ENCODE data around the gene GAB1.

GAB1 gene

GRCh38 chr4:143473334-143474126 lies 136.9 kb downstream of the GAB1 start:
- H3K4me3 ChIP-seq (IDR thresholded peaks at IDR 0.05; ENCODE audit: insufficient read depth, low read depth, low read length), result no peak overlapping the region
- no peaks in the 10 kb centered on the region for H3K79me2 ChIP-seq (ENCODE audit: insufficient read depth, low read depth)
- H3K27me3 ChIP-seq (ENCODE audit: insufficient read depth, low read depth), result no peaks in the 10 kb centered on the region
- H3K4me2 ChIP-seq, result no peak overlapping the region
- no peak for TF ChIP-seq CTCF (conservative IDR thresholded peaks at IDR 0.05; ENCODE audit: low read depth, low read length)
- no peak overlapping the region for H3K27ac ChIP-seq
- H4K20me1 ChIP-seq (ENCODE audit: insufficient read depth), result no peaks in the 10 kb centered on the region
- no peaks in the 10 kb centered on the region for H3K36me3 ChIP-seq (ENCODE audit: insufficient read depth)
- no peaks in the 10 kb centered on the region for H3K4me1 ChIP-seq (ENCODE audit: low read depth, poor library complexity, severe bottlenecking)
- no peak overlapping the region for H3K9ac ChIP-seq
- H2AFZ ChIP-seq (ENCODE audit: low read depth), result no peak overlapping the region

GRCh38 chr4:143477487-143477886 lies 140.8 kb downstream of the GAB1 start:
- no peak overlapping the region for H3K4me3 ChIP-seq (IDR thresholded peaks at IDR 0.05; ENCODE audit: insufficient read depth, low read depth, low read length)
- H3K36me3 ChIP-seq (ENCODE audit: insufficient read depth), result no peaks in the 10 kb centered on the region
- H2AFZ ChIP-seq (ENCODE audit: low read depth), result no peak overlapping the region
- H3K27ac ChIP-seq, result no peak overlapping the region
- TF ChIP-seq CTCF (conservative IDR thresholded peaks at IDR 0.05; ENCODE audit: low read depth, low read length), result no peak
- no peaks in the 10 kb centered on the region for H4K20me1 ChIP-seq (ENCODE audit: insufficient read depth)
- H3K27me3 ChIP-seq (ENCODE audit: insufficient read depth, low read depth), result no peaks in the 10 kb centered on the region
- no peak overlapping the region for H3K9ac ChIP-seq
- H3K4me1 ChIP-seq (ENCODE audit: low read depth, poor library complexity, severe bottlenecking), result no peaks in the 10 kb centered on the region
- H3K79me2 ChIP-seq (ENCODE audit: insufficient read depth, low read depth), result no peaks in the 10 kb centered on the region
- no peak overlapping the region for H3K4me2 ChIP-seq

- H3K9ac ChIP-seq, result no peak overlapping the region
- no peak overlapping the region for H3K4me3 ChIP-seq (IDR thresholded peaks at IDR 0.05; ENCODE audit: insufficient read depth, low read depth, low read length)
- TF ChIP-seq CTCF (conservative IDR thresholded peaks at IDR 0.05; ENCODE audit: low read depth, low read length), result no peak
- H3K79me2 ChIP-seq (ENCODE audit: insufficient read depth, low read depth), result no peaks in the 10 kb centered on the region
- H4K20me1 ChIP-seq (ENCODE audit: insufficient read depth), result no peaks in the 10 kb centered on the region
- H3K27ac ChIP-seq, result no peak overlapping the region
- no peak overlapping the region for H3K4me2 ChIP-seq
- H3K36me3 ChIP-seq (ENCODE audit: insufficient read depth), result no peaks in the 10 kb centered on the region
- no peaks in the 10 kb centered on the region for H3K4me1 ChIP-seq (ENCODE audit: low read depth, poor library complexity, severe bottlenecking)
- H2AFZ ChIP-seq (ENCODE audit: low read depth), result no peak overlapping the region
- no peaks in the 10 kb centered on the region for H3K27me3 ChIP-seq (ENCODE audit: insufficient read depth, low read depth)
Observed at GRCh38 chr4:143481361-143481760, 144.7 kb downstream of the GAB1 start.

GRCh38 chr4:143482840-143483239 lies 146.2 kb downstream of the GAB1 start:
- peak; percentile 77 for TF ChIP-seq CTCF (conservative IDR thresholded peaks at IDR 0.05; ENCODE audit: low read depth, low read length)
- no peak overlapping the region for H2AFZ ChIP-seq (ENCODE audit: low read depth)

More at GRCh38 chr4:143482840-143483239, 146.2 kb downstream of the GAB1 start:
- Histone ChIP-seq H3K4me1 (ENCODE audit: low read depth, poor library complexity, severe bottlenecking) (no peaks in the 10 kb centered on the region), H3K79me2 (ENCODE audit: insufficient read depth, low read depth) (no peaks in the 10 kb centered on the region), H3K4me3 (IDR thresholded peaks at IDR 0.05; ENCODE audit: insufficient read depth, low read depth, low read length) (no peak overlapping the region), H3K36me3 (ENCODE audit: insufficient read depth) (no peaks in the 10 kb centered on the region), H3K27ac (no peak overlapping the region), H3K27me3 (ENCODE audit: insufficient read depth, low read depth) (no peaks in the 10 kb centered on the region), H3K9ac (no peak overlapping the region), H3K4me2 (no peak overlapping the region), H4K20me1 (ENCODE audit: insufficient read depth) (no peaks in the 10 kb centered on the region)

Measured in KMS-11 (cell line).